ENCODE measurements around the gene PRR20G. TPM values are rescaled to one million over a fixed set of nuclear protein-coding genes. Genes with fewer than 3 reads are reported as not detected.

The PRR20G gene
- total and polyA plus RNA-seq, 2 of the 8 experiments (the other 6 are each of a cell fraction or from before 2014, with no cell fraction given): 0.24 TPM; not detected in 1

DNA sequence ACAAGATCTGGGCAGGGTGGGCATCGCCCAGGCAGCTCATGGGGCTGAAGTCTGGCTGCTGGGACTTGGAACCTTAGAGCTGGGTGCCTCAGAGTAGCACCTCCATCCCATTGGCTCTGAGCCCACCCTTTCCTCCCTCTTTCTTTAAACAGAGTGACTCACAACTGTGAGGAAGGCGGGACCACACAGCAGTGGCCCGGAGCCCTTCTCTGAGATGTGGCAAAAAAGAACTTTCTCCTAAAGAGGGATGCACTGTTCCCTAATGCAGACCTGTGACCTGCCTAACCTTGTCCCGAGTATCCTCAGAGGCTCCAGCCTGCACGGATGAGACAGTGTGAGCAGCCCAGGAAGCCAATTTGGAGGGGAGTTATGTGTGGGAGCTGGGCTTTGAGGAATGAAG, 23.6 kb downstream of the PRR20G start (continued):
- TF ChIP-seq, protein P1, sequence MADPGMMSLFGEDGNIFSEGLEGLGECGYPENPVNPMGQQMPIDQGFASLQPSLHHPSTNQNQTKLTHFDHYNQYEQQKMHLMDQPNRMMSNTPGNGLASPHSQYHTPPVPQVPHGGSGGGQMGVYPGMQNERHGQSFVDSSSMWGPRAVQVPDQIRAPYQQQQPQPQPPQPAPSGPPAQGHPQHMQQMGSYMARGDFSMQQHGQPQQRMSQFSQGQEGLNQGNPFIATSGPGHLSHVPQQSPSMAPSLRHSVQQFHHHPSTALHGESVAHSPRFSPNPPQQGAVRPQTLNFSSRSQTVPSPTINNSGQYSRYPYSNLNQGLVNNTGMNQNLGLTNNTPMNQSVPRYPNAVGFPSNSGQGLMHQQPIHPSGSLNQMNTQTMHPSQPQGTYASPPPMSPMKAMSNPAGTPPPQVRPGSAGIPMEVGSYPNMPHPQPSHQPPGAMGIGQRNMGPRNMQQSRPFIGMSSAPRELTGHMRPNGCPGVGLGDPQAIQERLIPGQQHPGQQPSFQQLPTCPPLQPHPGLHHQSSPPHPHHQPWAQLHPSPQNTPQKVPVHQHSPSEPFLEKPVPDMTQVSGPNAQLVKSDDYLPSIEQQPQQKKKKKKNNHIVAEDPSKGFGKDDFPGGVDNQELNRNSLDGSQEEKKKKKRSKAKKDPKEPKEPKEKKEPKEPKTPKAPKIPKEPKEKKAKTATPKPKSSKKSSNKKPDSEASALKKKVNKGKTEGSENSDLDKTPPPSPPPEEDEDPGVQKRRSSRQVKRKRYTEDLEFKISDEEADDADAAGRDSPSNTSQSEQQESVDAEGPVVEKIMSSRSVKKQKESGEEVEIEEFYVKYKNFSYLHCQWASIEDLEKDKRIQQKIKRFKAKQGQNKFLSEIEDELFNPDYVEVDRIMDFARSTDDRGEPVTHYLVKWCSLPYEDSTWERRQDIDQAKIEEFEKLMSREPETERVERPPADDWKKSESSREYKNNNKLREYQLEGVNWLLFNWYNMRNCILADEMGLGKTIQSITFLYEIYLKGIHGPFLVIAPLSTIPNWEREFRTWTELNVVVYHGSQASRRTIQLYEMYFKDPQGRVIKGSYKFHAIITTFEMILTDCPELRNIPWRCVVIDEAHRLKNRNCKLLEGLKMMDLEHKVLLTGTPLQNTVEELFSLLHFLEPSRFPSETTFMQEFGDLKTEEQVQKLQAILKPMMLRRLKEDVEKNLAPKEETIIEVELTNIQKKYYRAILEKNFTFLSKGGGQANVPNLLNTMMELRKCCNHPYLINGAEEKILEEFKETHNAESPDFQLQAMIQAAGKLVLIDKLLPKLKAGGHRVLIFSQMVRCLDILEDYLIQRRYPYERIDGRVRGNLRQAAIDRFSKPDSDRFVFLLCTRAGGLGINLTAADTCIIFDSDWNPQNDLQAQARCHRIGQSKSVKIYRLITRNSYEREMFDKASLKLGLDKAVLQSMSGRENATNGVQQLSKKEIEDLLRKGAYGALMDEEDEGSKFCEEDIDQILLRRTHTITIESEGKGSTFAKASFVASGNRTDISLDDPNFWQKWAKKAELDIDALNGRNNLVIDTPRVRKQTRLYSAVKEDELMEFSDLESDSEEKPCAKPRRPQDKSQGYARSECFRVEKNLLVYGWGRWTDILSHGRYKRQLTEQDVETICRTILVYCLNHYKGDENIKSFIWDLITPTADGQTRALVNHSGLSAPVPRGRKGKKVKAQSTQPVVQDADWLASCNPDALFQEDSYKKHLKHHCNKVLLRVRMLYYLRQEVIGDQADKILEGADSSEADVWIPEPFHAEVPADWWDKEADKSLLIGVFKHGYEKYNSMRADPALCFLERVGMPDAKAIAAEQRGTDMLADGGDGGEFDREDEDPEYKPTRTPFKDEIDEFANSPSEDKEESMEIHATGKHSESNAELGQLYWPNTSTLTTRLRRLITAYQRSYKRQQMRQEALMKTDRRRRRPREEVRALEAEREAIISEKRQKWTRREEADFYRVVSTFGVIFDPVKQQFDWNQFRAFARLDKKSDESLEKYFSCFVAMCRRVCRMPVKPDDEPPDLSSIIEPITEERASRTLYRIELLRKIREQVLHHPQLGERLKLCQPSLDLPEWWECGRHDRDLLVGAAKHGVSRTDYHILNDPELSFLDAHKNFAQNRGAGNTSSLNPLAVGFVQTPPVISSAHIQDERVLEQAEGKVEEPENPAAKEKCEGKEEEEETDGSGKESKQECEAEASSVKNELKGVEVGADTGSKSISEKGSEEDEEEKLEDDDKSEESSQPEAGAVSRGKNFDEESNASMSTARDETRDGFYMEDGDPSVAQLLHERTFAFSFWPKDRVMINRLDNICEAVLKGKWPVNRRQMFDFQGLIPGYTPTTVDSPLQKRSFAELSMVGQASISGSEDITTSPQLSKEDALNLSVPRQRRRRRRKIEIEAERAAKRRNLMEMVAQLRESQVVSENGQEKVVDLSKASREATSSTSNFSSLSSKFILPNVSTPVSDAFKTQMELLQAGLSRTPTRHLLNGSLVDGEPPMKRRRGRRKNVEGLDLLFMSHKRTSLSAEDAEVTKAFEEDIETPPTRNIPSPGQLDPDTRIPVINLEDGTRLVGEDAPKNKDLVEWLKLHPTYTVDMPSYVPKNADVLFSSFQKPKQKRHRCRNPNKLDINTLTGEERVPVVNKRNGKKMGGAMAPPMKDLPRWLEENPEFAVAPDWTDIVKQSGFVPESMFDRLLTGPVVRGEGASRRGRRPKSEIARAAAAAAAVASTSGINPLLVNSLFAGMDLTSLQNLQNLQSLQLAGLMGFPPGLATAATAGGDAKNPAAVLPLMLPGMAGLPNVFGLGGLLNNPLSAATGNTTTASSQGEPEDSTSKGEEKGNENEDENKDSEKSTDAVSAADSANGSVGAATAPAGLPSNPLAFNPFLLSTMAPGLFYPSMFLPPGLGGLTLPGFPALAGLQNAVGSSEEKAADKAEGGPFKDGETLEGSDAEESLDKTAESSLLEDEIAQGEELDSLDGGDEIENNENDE (IDR thresholded peaks at IDR 0.05; ENCODE audit: insufficient replicate concordance, low read length): no peak
- TF ChIP-seq BACH1 (IDR thresholded peaks at IDR 0.05; ENCODE audit: low read length) (no peak), NRF1 (IDR thresholded peaks at IDR 0.05; ENCODE audit: low read depth, low read length) (no peak), EZH2 (IDR thresholded peaks at IDR 0.05; ENCODE audit: low read depth, low read length, severe bottlenecking) (no peak)
